Fibroblast of peridontal ligament (primary cell): Measurements from ENCODE around the gene MATCAP1.

ENCODE experiments used
- DNase-seq: peaks from one replicate; pipeline ENCODE4 v3.0.0-alpha.2; 2010; ENCODE audit errors: extremely low read depth

MATCAP1 gene

DNA sequence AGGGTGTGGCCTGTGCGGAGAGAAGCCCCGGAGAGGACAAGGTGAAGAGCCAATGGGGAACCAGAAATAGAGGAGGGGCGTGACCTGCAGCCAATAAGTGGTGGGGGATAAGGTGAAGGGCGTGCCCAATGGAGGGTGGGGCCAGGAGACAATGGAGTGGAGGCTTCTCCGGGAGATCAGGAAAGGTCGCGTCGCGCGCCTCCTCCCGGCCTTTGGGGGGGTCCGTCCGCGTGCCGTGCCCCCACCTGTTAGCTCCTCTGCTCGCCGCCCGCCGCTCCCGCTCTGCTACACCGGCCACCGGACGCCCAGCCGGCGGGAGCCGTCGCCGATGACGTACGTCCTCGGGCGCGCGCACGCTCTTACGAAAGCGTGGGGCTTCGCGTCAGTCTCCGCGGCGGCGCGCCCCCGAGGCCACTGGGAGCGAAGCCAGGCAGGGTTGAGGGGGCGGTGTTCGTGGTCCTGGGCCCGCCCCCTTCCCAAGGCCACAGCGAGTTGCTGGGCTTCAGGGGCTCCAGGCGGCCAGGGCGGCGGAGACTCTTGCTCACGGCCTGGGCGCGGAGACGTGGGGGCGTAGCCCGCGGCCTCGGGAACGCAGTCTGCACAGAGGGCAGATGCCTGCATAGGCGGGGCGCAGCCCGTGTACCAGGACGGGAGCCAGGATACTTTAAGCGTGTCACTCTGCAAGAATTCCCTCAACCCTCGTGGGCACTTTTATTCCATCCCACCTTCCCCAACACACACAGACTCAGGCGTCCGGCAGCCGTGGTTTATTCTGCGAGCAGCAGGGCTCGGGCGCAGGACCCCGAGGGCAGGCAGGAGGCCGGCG is at the start of gene MATCAP1:
MATCAP1 (minus strand) TSS at position 337 of the 826 bp plus-strand sequence. CDS start 3,353 bp downstream, outside the sequence.
- DNase-seq, result peak; percentile 96

GRCh38 chr16:67230809-67231660 is 47.3 kb upstream of the MATCAP1 start:
- DNase-seq, result no peak

GRCh38 chr16:67229906-67230808 is 46.4 kb upstream of the MATCAP1 start:
- no peak for DNase-seq

GRCh38 chr16:67228905-67229304 is 45.1 kb upstream of the MATCAP1 start:
- no peak for DNase-seq

- DNase-seq, result no peak
Observed at GRCh38 chr16:67228034-67228785, 44.4 kb upstream of the MATCAP1 start.

GRCh38 chr16:67227567-67227921 is 43.8 kb upstream of the MATCAP1 start:
- no peak for DNase-seq

DNA sequence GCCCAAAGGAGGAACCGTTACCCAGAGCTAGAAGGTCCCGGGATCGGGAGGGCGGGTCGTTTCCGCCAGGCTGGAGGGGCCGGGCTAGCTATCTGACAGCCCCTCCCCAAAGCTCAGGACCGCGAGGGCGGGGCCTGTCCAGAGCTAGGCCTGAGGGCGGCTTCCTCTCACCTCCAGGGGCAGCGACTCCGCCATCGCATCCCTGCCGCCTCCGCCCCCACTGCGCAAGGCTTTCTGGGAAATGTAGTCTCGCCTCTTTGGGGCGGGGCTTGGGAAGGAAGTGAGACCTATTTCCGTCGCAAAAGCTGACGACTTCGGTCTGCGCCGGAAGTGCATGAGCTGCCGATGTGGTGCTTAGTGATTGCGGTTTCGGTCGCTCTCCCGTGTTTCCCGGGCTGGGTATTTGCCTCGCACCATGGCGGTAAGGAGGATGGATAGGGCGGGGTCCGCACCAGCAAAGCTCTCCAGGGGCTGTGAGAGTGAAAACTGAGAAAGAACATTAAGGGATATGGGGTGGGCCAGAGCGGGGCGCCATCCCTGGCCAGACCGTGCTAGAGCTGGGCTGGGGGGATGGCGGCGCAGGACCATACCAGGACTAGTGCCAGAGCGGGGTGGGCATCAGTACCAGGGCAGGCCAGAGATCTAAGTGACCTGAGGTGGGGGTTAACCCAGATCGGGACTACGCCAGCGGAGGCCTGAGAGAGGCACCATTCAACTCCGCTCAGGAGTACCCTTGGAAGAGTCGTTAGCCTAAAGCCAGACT is 43.2 kb upstream of the MATCAP1 start, which contains the start of gene TMEM208:
TMEM208 (plus strand) TSS at position 327 of the 763 bp plus-strand sequence; CDS start at position 416, 89 bp downstream.
- DNase-seq, result peak; percentile 98

DNA sequence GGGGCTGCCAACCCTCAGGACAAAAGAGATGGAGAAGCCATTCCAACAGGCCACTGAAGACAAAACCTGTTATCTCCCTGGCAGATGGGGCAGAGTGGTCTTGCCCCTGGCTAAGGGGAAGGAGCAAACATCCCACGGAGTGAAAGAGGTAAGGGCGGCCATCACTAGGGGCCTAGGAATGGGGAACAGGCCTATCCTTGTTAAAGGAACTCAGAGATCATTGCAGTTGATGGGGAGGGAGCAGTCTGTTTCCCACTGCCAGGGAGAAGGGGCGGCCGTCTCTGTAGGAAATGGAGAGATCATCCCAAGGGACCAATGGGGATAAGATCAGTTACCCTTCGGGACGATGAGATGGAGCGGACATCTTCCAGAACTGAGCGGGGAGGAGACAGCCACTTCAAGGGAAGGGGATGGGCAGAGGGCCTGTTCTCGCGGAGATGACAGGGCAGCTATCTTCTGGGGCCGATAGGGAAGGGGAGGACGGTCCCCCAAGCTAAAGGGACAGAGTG is 42.6 kb upstream of the MATCAP1 start:
- DNase-seq, result no peak

GRCh38 chr16:67223992-67224391 is 40.2 kb upstream of the MATCAP1 start:
- no peak for DNase-seq

- DNase-seq, result no peak
Observed at GRCh38 chr16:67216612-67217490, 33.1 kb upstream of the MATCAP1 start.

GRCh38 chr16:67215706-67216105 is 31.9 kb upstream of the MATCAP1 start:
- no peak for DNase-seq

GRCh38 chr16:67213197-67214019 is 29.6 kb upstream of the MATCAP1 start:
- DNase-seq, result no peak

DNA sequence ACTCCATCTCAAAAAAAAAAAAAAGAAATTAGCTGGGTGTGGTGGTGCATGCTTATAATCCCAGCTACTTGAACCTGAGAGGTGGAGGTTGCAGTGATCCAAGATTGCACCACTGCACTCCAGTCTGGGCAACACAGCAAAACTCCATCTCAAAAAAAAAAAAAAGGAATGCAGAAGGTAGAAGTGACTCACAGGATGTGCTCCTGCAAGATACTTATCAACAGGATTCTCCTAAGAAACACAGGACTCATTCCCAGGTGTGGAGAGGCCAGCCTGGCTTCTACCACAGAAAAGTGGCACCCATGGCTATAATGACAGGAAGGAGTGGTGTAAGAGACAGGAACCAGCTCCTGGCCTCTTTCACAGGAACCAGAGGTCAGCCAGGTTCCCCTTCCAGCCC is 29.0 kb upstream of the MATCAP1 start:
- no peak for DNase-seq

- no peak for DNase-seq
Observed at GRCh38 chr16:67211674-67212073, 27.9 kb upstream of the MATCAP1 start.

DNA sequence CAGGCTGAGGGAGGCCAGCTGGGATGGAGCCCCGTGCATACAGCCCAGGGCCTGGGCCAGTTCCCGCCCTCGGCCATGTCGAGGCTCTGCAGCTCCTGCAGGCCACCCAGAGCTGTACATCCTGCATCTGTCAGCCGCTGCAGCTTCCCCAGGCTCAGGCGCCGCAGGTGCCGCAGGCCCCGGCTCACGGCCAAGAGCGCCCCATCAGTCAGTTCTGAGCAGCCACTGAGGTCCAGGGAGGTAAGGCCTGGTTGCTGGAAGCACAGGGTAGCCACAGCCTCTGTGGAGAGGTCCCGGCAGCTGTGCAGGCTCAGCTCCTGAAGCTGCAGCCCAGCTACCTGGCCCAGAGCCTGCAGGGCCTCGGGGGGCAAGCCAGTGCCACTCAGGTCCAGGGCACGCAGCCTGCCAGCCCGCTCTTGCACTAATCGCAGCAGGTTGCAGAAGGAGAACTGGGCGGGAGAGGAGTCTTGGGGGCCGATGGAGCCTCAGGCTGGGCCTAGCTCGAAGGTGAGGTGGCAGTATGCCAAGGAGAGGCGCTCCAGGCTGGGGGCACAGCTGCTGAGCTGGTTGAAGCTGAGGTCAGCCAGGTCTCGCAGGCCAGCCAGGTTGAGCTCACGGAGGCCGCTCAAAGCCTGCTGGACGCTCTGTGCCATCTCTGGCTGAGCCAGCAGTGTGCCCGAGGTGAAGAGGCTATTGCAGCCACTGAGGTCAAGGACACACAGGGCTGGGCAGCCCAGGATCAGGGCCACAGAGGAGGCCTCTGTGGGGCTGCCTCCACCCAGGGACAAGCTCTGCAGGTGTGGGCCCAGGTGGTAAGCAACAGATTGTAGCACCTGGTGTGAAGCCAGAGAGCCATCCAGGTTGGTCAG is 26.5 kb upstream of the MATCAP1 start:
- DNase-seq, result no peak

GRCh38 chr16:67209565-67209964 is 25.8 kb upstream of the MATCAP1 start:
- DNase-seq, result no peak
